Astrocyte of the spinal cord (primary cell): ENCODE results near the gene TOR4A.
"Not testable (repeated sequence)": the region's sequence is repeated elsewhere in the genome, so short reads cannot be mapped to it uniquely, and the experiment has no call there.

Source experiments
- DNase-seq: peaks from one replicate; pipeline ENCODE4 v3.0.0; 2011; ENCODE audit warnings: low read depth, low spot score
- H3K4me3 ChIP-seq: 2 replicates; pipeline ENCODE4 v1.5.1; 2011; ENCODE audit warnings: low read depth, mild to moderate bottlenecking, low read length, moderate library complexity
- CTCF ChIP-seq: IDR thresholded peaks from 2 replicates; pipeline ENCODE4 v1.5.1; 2012; ENCODE audit warnings: low read depth, mild to moderate bottlenecking, low read length, inconsistent platforms
- in situ Hi-C: cut with HindIII; loops from 2 replicates; pipeline ENCODE4 v1.10.0; 2017; ENCODE audit warnings: low sequenced_read_pairs

TOR4A gene

GRCh38 chr9:137240318-137240840 lies 37.1 kb upstream of the TOR4A start:
- TF ChIP-seq CTCF = no peak
- peak; percentile 83 for DNase-seq
- in situ Hi-C loops = no loop called here
- H3K4me3 ChIP-seq = peak overlapping the region; percentile 50

GRCh38 chr9:137240841-137241489 lies 36.6 kb upstream of the TOR4A start, which contains the start of gene TUBB4B:
TUBB4B (plus strand) TSS chr9:137241287; CDS start chr9:137241361, 74 bp downstream.
- no peak for TF ChIP-seq CTCF
- H3K4me3 ChIP-seq = peak within 1 kb of the TSS; percentile 80
- in situ Hi-C loops = no loop called here
- DNase-seq = peak; percentile 100

GRCh38 chr9:137241490-137242268 lies 35.8 kb upstream of the TOR4A start:
- in situ Hi-C loops = no loop called here
- TF ChIP-seq CTCF = no peak
- peak overlapping the region; percentile 80 for H3K4me3 ChIP-seq
- peak; percentile 33 for DNase-seq

GRCh38 chr9:137242269-137243203 lies 35.0 kb upstream of the TOR4A start:
- no peak for TF ChIP-seq CTCF
- no peak for DNase-seq
- in situ Hi-C loops = no loop called here
- peak overlapping the region; percentile 80 for H3K4me3 ChIP-seq

- DNase-seq, in situ Hi-C loops, H3K4me3 ChIP-seq: not testable (repeated sequence)
Measured at GRCh38 chr9:137243266-137243625, 34.3 kb upstream of the TOR4A start.

- no peak for TF ChIP-seq CTCF
- no peak overlapping the region for H3K4me3 ChIP-seq
- in situ Hi-C loops = no loop called here
- no peak for DNase-seq
Measured at GRCh38 chr9:137243626-137244485, 33.7 kb upstream of the TOR4A start.
